BJ (cell line): ENCODE data around the gene GPR157. TPM values are rescaled to one million over a fixed set of nuclear protein-coding genes. Genes with fewer than 3 reads are reported as not detected.

Experiments used
- CTCF ChIA-PET: fragments of 350-600 bp; formaldehyde crosslinking; extraction: SDS; loops from one replicate; lab custom pipeline; 2021; ENCODE audit warnings: antibody characterized with exemption, inconsistent platforms; lab: Yijun Ruan, JAX
- POLR2A ChIA-PET: fragments of 300-600 bp; sonication (Branson Sonifier 250); formaldehyde crosslinking; extraction: SDS; loops from one replicate; lab custom pipeline; 2021; ENCODE audit warnings: antibody characterized with exemption; lab: Charles Lee
- DNase-seq: peaks from one replicate; pipeline ENCODE4 v3.0.0-alpha.2; 2011; ENCODE audit warnings: low read depth
- H3K27me3 ChIP-seq: 2 replicates; pipeline ENCODE4 v1.6.0; 2011; ENCODE audit warnings: low read length; ENCODE audit not compliant: control insufficient read depth, insufficient read depth
- H3K36me3 ChIP-seq: 2 replicates; pipeline ENCODE4 v1.5.1; 2011; ENCODE audit warnings: low read length; ENCODE audit not compliant: control insufficient read depth, insufficient read depth
- H3K4me3 ChIP-seq: 2 replicates; pipeline ENCODE4 v1.5.1; 2011; ENCODE audit warnings: low read depth, mild to moderate bottlenecking, control low read depth, low read length
- polyA plus RNA-seq: library from polyadenylated mRNA; depleted of rRNA; stranded (reverse); fragments of >200 nt; gene quantifications from 2 replicates; pipeline ENCODE4 v1.2.3, GENCODE V29; 2011
- TF ChIP-seq, protein P1 (sequence below): IDR thresholded peaks from 2 replicates; pipeline ENCODE4 v1.5.1; 2011; ENCODE audit warnings: low read depth, mild to moderate bottlenecking, control low read depth, inconsistent platforms, low read length, moderate library complexity; ENCODE audit not compliant: insufficient read depth

Gene GPR157
- polyA plus RNA-seq, 1 experiment = 2.5 TPM

DNA sequence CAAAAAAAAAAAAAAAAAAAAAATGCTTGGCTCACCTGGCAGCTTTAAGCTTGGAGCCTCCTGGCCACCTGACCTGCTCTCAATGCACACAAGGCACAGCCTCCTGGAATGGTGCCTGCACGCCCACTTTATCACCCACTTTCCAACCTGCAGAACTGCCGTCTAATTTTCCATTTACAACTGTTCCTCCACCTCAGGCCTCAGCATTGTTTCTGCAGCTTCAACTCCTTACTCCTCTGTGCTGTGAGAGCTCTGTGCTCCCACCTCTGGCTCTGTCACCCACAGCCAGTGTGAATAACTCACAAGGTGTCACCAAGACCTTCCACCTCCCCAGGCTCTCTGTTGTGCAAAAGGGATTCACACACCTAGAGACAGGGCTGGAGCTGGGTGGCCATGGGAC lies 38.7 kb upstream of the GPR157 start:
- H3K36me3 ChIP-seq = peaks cover 11% of the 10 kb centered on the region
- H3K27me3 ChIP-seq = no peaks in the 10 kb centered on the region
- TF ChIP-seq, protein P1, sequence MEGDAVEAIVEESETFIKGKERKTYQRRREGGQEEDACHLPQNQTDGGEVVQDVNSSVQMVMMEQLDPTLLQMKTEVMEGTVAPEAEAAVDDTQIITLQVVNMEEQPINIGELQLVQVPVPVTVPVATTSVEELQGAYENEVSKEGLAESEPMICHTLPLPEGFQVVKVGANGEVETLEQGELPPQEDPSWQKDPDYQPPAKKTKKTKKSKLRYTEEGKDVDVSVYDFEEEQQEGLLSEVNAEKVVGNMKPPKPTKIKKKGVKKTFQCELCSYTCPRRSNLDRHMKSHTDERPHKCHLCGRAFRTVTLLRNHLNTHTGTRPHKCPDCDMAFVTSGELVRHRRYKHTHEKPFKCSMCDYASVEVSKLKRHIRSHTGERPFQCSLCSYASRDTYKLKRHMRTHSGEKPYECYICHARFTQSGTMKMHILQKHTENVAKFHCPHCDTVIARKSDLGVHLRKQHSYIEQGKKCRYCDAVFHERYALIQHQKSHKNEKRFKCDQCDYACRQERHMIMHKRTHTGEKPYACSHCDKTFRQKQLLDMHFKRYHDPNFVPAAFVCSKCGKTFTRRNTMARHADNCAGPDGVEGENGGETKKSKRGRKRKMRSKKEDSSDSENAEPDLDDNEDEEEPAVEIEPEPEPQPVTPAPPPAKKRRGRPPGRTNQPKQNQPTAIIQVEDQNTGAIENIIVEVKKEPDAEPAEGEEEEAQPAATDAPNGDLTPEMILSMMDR = no peak
- ChIA-PET POLR2A (no interaction called here), CTCF (interaction anchor here (0.7 to 4.9 kb wide), 2 partner anchors 14 to 407 kb away, joined by 3 to 30 read pairs; no protein-coding TSS in a partner anchor)
- DNase-seq = no peak
- H3K4me3 ChIP-seq = no peak overlapping the region

DNA sequence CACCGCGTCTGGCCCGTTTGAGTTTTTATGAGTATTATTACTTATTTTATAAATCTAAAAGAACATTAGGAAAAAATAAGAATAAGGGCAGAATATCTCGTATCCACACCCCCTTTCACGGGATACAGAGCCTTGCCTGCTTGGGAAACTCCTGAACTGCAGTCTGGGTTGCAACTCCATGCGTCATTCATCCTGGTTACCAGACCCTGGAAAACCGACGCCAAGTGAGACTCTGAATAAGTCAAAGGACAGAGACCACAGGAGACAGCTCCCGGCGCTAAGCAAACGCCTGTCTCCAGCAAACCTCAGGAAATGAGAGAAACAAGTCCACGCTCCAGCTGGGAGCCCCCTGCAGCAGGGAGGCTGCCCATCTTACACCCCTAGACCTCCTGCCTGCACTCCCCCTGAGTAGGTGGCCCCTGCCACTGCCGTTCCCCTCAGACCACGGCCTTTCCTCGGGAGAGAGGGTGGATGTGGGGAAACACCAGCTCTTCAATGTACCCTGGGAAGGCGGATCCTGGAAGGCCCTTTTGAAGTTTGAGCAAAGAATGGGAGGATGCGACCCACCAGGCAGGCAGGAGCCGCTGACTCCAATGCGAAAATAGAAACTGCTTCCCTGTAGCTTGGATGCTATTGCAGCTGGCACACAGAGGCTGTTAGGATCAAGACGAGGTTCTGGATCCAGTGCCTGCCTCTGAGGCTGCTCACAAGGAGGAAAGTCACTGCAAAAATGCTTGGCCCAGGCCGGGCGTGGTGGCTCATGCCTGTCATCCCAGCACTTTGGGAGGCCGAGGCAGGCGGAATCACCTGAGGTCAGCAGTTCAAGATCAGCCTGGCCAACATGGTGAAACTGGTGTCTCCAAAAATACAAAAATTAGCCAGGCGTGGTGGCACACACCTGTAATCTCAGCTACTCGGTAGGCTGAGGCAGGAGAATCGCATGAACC lies 37.7 kb upstream of the GPR157 start:
- H3K4me3 ChIP-seq = no peak overlapping the region
- CTCF ChIA-PET = interaction anchor here (0.5 to 4.9 kb wide), 4 partner anchors 9 to 494 kb away, joined by 3 to 30 read pairs (median 4); no protein-coding TSS in a partner anchor
- no peak for DNase-seq
- no peaks in the 10 kb centered on the region for H3K27me3 ChIP-seq
- TF ChIP-seq, protein P1 = no peak
- peaks cover 10% of the 10 kb centered on the region for H3K36me3 ChIP-seq
- POLR2A ChIA-PET = no interaction called here

DNA sequence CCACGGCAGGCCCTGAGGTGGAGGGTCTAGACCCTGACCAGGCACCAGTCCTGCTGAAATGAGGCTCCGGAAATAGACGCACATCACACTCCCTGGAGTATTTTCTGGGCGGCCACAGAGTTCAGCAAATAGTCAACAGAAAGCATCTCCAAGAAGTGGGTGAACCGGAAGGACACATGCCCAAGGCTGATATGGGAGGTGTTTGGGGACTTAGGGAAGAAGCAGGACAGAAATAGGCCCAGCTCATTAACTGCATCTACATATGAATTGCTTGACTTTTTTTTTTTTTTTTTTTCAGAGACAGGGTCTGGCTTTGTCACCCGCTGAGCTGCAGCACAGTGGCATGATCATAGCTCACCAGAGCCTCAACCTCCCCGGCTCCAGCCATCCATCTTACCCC lies 36.5 kb upstream of the GPR157 start:
- DNase-seq = no peak
- ChIA-PET POLR2A (no interaction called here), CTCF (interaction anchor here (0.6 to 4.9 kb wide), 2 partner anchors 16 to 325 kb away, joined by 3 to 30 read pairs; no protein-coding TSS in a partner anchor)
- Histone ChIP-seq H3K4me3 (no peak overlapping the region), H3K36me3 (peaks cover 5% of the 10 kb centered on the region), H3K27me3 (no peaks in the 10 kb centered on the region)
- TF ChIP-seq, protein P1 = no peak

DNA sequence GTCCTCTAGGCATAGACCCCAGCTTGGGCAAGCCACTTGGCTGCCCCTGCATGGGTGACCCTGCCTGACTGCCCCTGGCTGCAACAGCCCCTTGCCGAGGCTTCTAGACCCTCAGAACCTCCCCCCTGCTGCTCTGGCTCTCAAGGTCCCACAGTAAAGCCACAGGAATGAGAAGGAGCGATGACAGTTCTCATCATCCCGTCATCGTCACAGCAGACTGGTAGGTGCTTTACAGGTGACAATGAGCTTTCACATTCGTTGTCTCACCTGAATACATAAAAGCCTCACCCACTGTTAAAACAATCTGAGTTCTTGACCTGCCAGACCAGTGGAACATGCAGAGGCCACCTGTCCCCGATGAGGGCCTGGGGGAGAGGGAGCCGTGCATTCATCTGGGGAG lies 36.0 kb upstream of the GPR157 start:
- no peaks in the 10 kb centered on the region for H3K27me3 ChIP-seq
- no peak for DNase-seq
- H3K36me3 ChIP-seq = peaks cover 6% of the 10 kb centered on the region
- ChIA-PET POLR2A (no interaction called here), CTCF (interaction anchor here (0.6 to 4.9 kb wide), 2 partner anchors 16 to 326 kb away, joined by 3 to 30 read pairs; no protein-coding TSS in a partner anchor)
- TF ChIP-seq, protein P1 = no peak
- no peak overlapping the region for H3K4me3 ChIP-seq

DNA sequence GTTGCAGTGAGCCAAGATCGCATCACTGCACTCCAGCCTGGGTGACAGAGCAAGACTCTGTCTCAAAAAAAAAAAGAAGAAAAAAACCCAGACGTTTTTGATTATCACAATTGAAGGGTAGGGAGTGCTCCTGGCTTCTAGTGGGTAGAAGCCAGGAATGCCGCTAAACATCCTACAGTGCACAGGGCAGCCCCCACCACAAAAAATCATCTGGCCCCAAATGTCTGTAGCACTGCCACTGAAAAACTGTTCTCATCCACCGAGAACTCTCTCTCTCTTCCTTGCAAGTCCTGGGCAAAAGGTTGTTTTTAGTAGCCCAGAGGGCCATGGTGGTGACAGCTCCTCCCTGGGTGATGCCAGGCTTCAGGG lies 35.6 kb upstream of the GPR157 start:
- Histone ChIP-seq H3K27me3 (no peaks in the 10 kb centered on the region), H3K36me3 (peaks cover 4% of the 10 kb centered on the region), H3K4me3 (no peak overlapping the region)
- TF ChIP-seq, protein P1 = no peak
- ChIA-PET CTCF (interaction anchor here (4.9 kb wide), 1 partner anchor 17 kb away, joined by 30 read pairs; no protein-coding TSS in a partner anchor), POLR2A (interaction anchor here (0.6 kb wide), 1 partner anchor 25 kb away, joined by 4 read pairs; no protein-coding TSS in a partner anchor)
- DNase-seq = no peak
